Liver (tissue), 3 donors: ENCODE results near the gene SNX6.

Experiments used
- ATF3 ChIP-seq: IDR thresholded peaks from 2 replicates; pipeline ENCODE4 v1.6.1; 2016; ENCODE audit warnings: antibody characterized with exemption
- CTCF ChIP-seq: fragments of 150-350 bp; IDR thresholded peaks from 2 replicates; pipeline ENCODE4 v1.5.1; 2017; ENCODE audit warnings: improper control_type of control experiment, low read depth, low read length; ENCODE audit not compliant: missing input control
- EGR1 ChIP-seq, 2 donors: IDR thresholded peaks; 2 replicates each; pipeline ENCODE4 v1.6.1; 2016 to 2018; ENCODE audit warnings: antibody characterized with exemption in 2 of 2, low read depth in 2 of 2
- FOXA1 ChIP-seq: IDR thresholded peaks from 2 replicates; pipeline ENCODE4 v1.6.1; 2016; ENCODE audit warnings: antibody characterized with exemption
- HNF4A ChIP-seq, 2 donors: conservative IDR thresholded peaks; 2 replicates each; pipeline ENCODE4 v1.6.1; 2016; ENCODE audit warnings: antibody characterized with exemption in 2 of 2, mild to moderate bottlenecking in 2 of 2
- JUND ChIP-seq, 2 donors: IDR thresholded peaks; 2 replicates each; pipeline ENCODE4 v1.6.1; 2016; ENCODE audit warnings: antibody characterized with exemption in 2 of 2
- MAX ChIP-seq: IDR thresholded peaks from 2 replicates; pipeline ENCODE4 v1.6.1; 2016; ENCODE audit warnings: antibody characterized with exemption
- NR2F2 ChIP-seq: IDR thresholded peaks from 2 replicates; pipeline ENCODE4 v1.6.1; 2016; ENCODE audit warnings: antibody characterized with exemption
- RAD21 ChIP-seq, 2 donors: IDR thresholded peaks; 2 replicates each; pipeline ENCODE4 v1.6.1; 2016; ENCODE audit warnings: antibody characterized with exemption in 2 of 2, mild to moderate bottlenecking in 2 of 2
- REST ChIP-seq: IDR thresholded peaks from 2 replicates; pipeline ENCODE4 v1.6.1; 2016; ENCODE audit warnings: antibody characterized with exemption, mild to moderate bottlenecking
- SP1 ChIP-seq: IDR thresholded peaks from 2 replicates; pipeline ENCODE4 v1.6.1; 2018; ENCODE audit warnings: antibody characterized with exemption, mild to moderate bottlenecking
- ZBTB33 ChIP-seq: IDR thresholded peaks from 2 replicates; pipeline ENCODE4 v1.6.1; 2016; ENCODE audit warnings: antibody characterized with exemption
- donor health status: healthy.
- donor health status: healthy.

- no peak for TF ChIP-seq CTCF
- no peak for TF ChIP-seq JUND (IDR thresholded peaks at IDR 0.05)
- TF ChIP-seq NR2F2 = no peak
- no peak for TF ChIP-seq ATF3
- no peak for TF ChIP-seq RAD21 (IDR thresholded peaks at IDR 0.05)
- no peak for TF ChIP-seq ZBTB33
- no peak for TF ChIP-seq FOXA1
- TF ChIP-seq REST = no peak
- no peak for TF ChIP-seq SP1
- no peak for TF ChIP-seq EGR1 (IDR thresholded peaks at IDR 0.05; ENCODE audit: low read depth in 2 of 2)
- TF ChIP-seq HNF4A (conservative IDR thresholded peaks at IDR 0.05) = no peak
- TF ChIP-seq MAX = no peak
These were observed 91.0 kb downstream of the SNX6 start for GRCh38 chr14:34538871-34539406.
